ENCODE data around the gene UBR4.

The UBR4 gene

GRCh38 chr1:19036813-19037605, 173.1 kb downstream of the UBR4 start:
- H3K4me3 ChIP-seq (ENCODE audit: low read depth, low read length) = no peak overlapping the region
- no peak overlapping the region for H3K27ac ChIP-seq
- no peak for TF ChIP-seq CTCF (IDR thresholded peaks at IDR 0.05)
- no peaks in the 10 kb centered on the region for H3K27me3 ChIP-seq (ENCODE audit: control insufficient read depth, insufficient read depth, low read length)
- H3K79me2 ChIP-seq = no peaks in the 10 kb centered on the region
- no peak overlapping the region for H3K9ac ChIP-seq
- H3K36me3 ChIP-seq (ENCODE audit: control insufficient read depth, insufficient read depth, low read length) = no peaks in the 10 kb centered on the region
- no peak overlapping the region for H2AFZ ChIP-seq
- H3K9me3 ChIP-seq (ENCODE audit: control insufficient read depth, low read length) = no peaks in the 10 kb centered on the region
- no peaks in the 10 kb centered on the region for H3K4me1 ChIP-seq
- no peak overlapping the region for H3K4me2 ChIP-seq (ENCODE audit: low read length)

- H3K36me3 ChIP-seq (ENCODE audit: control insufficient read depth, insufficient read depth, low read length) = no peaks in the 10 kb centered on the region
- no peak overlapping the region for H2AFZ ChIP-seq
- no peak overlapping the region for H3K27ac ChIP-seq
- no peak for TF ChIP-seq CTCF (IDR thresholded peaks at IDR 0.05)
- H3K27me3 ChIP-seq (ENCODE audit: control insufficient read depth, insufficient read depth, low read length) = no peaks in the 10 kb centered on the region
- no peak overlapping the region for H3K9ac ChIP-seq
- H3K79me2 ChIP-seq = no peaks in the 10 kb centered on the region
- H3K4me3 ChIP-seq (ENCODE audit: low read depth, low read length) = no peak overlapping the region
- no peak overlapping the region for H3K4me2 ChIP-seq (ENCODE audit: low read length)
- H3K4me1 ChIP-seq = no peaks in the 10 kb centered on the region
- H3K9me3 ChIP-seq (ENCODE audit: control insufficient read depth, low read length) = no peaks in the 10 kb centered on the region
Measured at GRCh38 chr1:19036041-19036812, 173.8 kb downstream of the UBR4 start.

GRCh38 chr1:19035377-19036040, 174.6 kb downstream of the UBR4 start:
- Histone ChIP-seq H3K4me1 (no peaks in the 10 kb centered on the region), H3K9me3 (ENCODE audit: control insufficient read depth, low read length) (no peaks in the 10 kb centered on the region), H3K4me3 (ENCODE audit: low read depth, low read length) (no peak overlapping the region), H3K9ac (no peak overlapping the region), H3K27ac (no peak overlapping the region), H3K79me2 (no peaks in the 10 kb centered on the region), H3K27me3 (ENCODE audit: control insufficient read depth, insufficient read depth, low read length) (no peaks in the 10 kb centered on the region), H3K36me3 (ENCODE audit: control insufficient read depth, insufficient read depth, low read length) (no peaks in the 10 kb centered on the region), H2AFZ (no peak overlapping the region), H3K4me2 (ENCODE audit: low read length) (no peak overlapping the region)
- TF ChIP-seq CTCF (IDR thresholded peaks at IDR 0.05) = no peak

GRCh38 chr1:19034721-19035120, 175.3 kb downstream of the UBR4 start:
- Histone ChIP-seq H3K9me3 (ENCODE audit: control insufficient read depth, low read length) (no peaks in the 10 kb centered on the region), H3K27ac (no peak overlapping the region), H3K27me3 (ENCODE audit: control insufficient read depth, insufficient read depth, low read length) (no peaks in the 10 kb centered on the region), H3K4me2 (ENCODE audit: low read length) (no peak overlapping the region), H3K9ac (no peak overlapping the region), H3K4me3 (ENCODE audit: low read depth, low read length) (no peak overlapping the region), H3K4me1 (no peaks in the 10 kb centered on the region), H3K36me3 (ENCODE audit: control insufficient read depth, insufficient read depth, low read length) (no peaks in the 10 kb centered on the region), H2AFZ (no peak overlapping the region), H3K79me2 (no peaks in the 10 kb centered on the region)
- no peak for TF ChIP-seq CTCF (IDR thresholded peaks at IDR 0.05)
